RWPE1 (cell line): ENCODE results near the gene FLVCR2.
"Not testable (repeated sequence)": the region's sequence is repeated elsewhere in the genome, so short reads cannot be mapped to it uniquely, and the experiment has no call there.

Experiments used
- CTCF ChIA-PET: fragments of 350-600 bp; sonication (Branson Sonifier 250); formaldehyde crosslinking; extraction: SDS; loops from one replicate; lab custom pipeline; 2021; lab: Yijun Ruan, JAX
- POLR2A ChIA-PET: fragments of 400-600 bp; formaldehyde crosslinking; extraction: SDS; loops from one replicate; lab custom pipeline; 2020; ENCODE audit warnings: antibody characterized with exemption; ENCODE audit not compliant: low non-redundant PET; lab: Yijun Ruan, JAX
- DNase-seq: peaks from one replicate; pipeline ENCODE4 v3.0.0; 2012; ENCODE audit warnings: low spot score
- H3K27ac ChIP-seq: fragments of 450-650 bp; 2 replicates; pipeline ENCODE4 v1.5.1; 2017
- CTCF ChIP-seq: fragments of 450-650 bp; conservative IDR thresholded peaks from 2 replicates; pipeline ENCODE4 v1.5.1; 2017; ENCODE audit warnings: low read depth, mild to moderate bottlenecking

The FLVCR2 gene

GRCh38 chr14:75689012-75689411, 110.6 kb downstream of the FLVCR2 start:
- TF ChIP-seq CTCF, result no peak
- H3K27ac ChIP-seq, result no peak overlapping the region
- DNase-seq, result no peak
- ChIA-PET CTCF (no interaction called here), POLR2A (no interaction called here)

GRCh38 chr14:75690010-75690409, 111.6 kb downstream of the FLVCR2 start:
- TF ChIP-seq CTCF, result no peak
- POLR2A ChIA-PET, result no interaction called here
- no peak overlapping the region for H3K27ac ChIP-seq
- DNase-seq, result no peak
- CTCF ChIA-PET, result no interaction called here

- H3K27ac ChIP-seq, DNase-seq, POLR2A ChIA-PET, CTCF ChIA-PET: not testable (repeated sequence)
Measured at GRCh38 chr14:75695025-75695424, 116.6 kb downstream of the FLVCR2 start.

- no peak for DNase-seq
- no peak overlapping the region for H3K27ac ChIP-seq
- CTCF ChIA-PET, result interaction anchor here (1.1 kb wide), 1 partner anchor 11 kb away, joined by 5 read pairs; no protein-coding TSS in a partner anchor
- POLR2A ChIA-PET, result no interaction called here
- TF ChIP-seq CTCF, result no peak
Measured at GRCh38 chr14:75697386-75697785, 119.0 kb downstream of the FLVCR2 start.
